HG02759 (cell line): ENCODE measurements around the gene KCNJ6.

Source experiments
- ATAC-seq: cut with Tn5 transposase; IDR thresholded peaks from one replicate; pipeline ENCODE4 v1.9.1; 2021; ENCODE audit warnings: mild to moderate bottlenecking, moderate library complexity; ENCODE audit not compliant: unreplicated experiment

KCNJ6 gene

DNA sequence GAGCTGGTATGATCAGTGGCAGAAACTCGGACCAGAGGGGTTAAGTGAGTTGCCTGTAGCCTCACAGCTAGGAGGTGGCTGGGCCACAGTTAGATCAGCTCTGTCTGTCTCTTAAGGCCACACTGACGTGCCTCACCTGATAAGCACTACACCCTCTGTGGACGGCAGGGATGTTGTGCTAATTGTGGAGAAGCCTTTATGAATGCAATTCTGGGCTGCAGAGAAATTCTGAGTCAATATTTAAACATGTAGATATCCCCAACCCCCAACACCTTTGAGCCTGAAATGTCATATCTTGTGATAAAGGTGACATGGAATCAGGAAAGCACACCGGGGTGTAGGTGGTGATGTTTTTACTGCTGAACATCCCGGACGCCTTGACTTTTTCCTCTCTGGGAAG is 88.3 kb downstream of the KCNJ6 start:
- ATAC-seq = no peak

DNA sequence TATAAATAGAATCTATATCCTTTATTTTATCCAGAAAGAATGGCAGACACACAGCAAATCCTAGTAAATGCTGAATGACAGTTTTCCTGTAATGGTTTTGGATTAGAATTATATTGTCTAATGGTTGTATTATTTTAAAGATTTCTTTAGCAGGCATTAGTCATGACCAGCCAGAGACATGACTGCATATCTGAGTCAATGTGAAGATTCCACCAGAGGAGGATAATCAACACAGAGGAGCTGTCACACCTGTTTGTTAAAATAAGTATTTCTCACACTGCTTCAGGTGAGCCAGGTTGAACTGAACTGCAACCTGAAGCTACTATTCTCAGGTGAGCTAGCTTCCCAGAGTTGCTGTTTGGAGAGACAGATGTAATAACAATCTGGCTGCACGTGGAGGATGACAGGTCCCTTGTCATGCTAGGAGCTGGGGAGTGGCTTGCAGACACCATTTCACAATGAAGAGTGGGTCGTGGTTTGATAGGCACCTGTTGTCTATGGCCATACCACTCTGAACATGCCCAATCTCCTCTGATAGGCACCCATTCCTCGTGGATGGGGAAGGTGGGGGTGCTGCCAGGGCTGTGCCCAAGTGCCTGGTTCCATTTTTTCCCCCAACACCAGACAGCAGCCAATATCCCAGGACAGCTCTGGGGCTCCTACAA is 94.3 kb downstream of the KCNJ6 start:
- no peak for ATAC-seq

DNA sequence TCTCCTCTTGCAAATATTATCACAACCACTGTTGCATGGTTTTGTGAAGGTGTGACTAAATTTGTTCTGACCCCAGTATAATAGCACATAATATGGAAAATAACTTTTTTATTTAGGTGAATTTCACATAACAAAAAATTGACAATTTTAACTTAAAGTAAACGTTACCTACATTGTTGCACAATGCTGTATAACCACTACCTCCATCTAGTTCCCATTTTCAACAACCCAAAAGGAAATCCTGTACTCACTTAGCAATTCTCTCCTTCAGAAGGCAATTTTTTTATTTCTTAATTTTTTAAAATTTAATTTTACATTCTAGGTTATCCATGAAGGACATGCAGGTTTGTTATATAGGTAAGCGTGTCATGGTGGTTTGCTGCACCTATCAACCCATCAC is 95.2 kb downstream of the KCNJ6 start:
- ATAC-seq = no peak

GRCh38 chr21:37819372-37819771 is 96.9 kb downstream of the KCNJ6 start:
- no peak for ATAC-seq

GRCh38 chr21:37817242-37817641 is 99.0 kb downstream of the KCNJ6 start:
- no peak for ATAC-seq

GRCh38 chr21:37815893-37816292 is 100.4 kb downstream of the KCNJ6 start:
- ATAC-seq = no peak

GRCh38 chr21:37811711-37812110 is 104.5 kb downstream of the KCNJ6 start:
- no peak for ATAC-seq

GRCh38 chr21:37808261-37808660 is 108.0 kb downstream of the KCNJ6 start:
- no peak for ATAC-seq

DNA sequence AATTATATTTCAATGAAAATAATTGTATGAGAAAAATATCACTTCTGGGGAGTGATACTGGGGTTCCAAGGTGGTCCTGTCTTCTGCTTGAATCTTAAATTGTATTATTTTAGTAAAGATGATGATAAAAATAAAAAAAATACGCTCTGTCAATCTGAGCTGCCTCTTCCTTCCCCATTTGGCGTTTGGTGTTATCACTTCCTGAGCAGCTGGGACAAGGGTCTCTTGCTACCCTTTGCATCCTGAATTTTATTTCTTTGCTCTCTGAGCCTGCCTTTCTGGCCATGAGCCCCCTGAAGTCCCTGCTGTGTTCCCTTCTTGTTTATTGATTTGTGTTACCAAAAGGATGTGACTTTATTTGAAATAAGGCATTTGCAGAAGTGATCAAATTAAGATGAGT is 111.0 kb downstream of the KCNJ6 start:
- ATAC-seq = no peak

DNA sequence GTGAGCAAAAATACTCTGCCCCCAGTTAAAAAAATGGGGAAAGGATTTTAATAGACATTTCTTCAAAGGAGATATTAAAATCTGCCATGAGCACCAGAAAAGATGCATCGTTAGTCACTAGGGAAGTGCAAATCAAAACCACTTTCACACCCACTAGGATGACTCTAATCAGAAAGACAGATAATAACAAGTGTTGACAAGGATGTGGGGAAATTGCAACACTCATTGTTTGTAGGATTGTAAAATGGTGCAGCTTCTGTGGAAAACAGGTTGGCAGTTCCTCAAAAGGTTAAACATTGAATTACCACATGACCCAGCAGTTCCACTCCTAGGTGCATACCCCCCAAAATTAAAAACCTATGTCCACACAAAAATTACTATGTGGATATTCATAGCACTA is 112.3 kb downstream of the KCNJ6 start:
- ATAC-seq = no peak

DNA sequence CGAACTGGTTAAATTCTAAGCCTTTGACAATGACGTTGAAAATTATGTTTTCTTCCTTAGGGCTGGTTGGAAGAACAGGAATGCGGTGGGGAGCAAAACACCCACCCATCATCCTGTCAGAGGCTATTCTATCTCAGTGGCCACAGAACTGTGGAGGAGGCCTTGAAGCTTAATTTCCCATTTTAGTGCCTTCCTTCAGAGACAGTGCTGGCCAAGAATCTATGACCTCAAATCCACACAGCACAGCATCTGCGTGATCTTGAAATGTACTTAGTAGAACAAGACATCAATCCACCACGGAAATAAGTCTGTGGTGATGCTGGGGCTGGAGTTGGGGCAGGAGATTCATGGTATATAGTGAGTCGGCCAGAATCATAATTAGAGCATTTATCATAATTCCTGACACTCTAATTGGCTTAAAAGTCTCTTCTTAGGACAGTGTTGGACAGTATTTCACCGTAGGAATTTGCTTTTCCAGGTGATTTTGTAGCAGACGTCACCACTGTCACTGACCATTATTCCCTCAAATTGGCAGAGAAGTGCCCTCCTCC is 113.1 kb downstream of the KCNJ6 start:
- no peak for ATAC-seq

DNA sequence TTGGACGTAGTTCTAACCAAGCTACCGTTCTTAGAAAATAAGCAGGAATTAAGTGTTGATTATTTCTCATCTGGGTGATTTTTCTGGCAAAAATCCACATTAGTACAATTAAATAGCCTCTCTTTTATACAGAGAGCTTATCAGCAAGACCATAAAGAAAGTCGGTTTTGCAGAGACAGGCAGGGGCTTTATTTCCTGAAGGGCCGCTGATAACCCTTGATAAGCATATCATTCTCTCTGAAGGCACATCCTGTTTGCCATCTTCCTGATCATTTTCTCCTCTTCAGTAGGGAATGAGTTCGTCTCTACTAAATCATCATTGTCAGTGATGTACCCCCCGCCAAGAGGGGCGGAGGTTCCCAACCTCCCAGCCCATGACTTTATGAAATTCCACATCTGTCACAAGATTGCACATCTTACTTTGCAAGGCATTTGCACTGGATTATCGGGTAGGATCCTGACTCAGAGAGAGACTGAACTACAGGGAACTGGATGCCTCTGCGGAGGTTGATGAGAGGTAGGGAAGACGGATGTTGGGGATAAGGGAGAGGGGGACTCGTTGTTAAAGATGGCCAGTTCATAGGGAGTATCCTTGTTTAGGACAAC is 115.7 kb downstream of the KCNJ6 start:
- no peak for ATAC-seq

- no peak for ATAC-seq
Observed at GRCh38 chr21:37800057-37800455, 116.2 kb downstream of the KCNJ6 start.

- no peak for ATAC-seq
Observed at GRCh38 chr21:37799211-37800056, 116.8 kb downstream of the KCNJ6 start.

DNA sequence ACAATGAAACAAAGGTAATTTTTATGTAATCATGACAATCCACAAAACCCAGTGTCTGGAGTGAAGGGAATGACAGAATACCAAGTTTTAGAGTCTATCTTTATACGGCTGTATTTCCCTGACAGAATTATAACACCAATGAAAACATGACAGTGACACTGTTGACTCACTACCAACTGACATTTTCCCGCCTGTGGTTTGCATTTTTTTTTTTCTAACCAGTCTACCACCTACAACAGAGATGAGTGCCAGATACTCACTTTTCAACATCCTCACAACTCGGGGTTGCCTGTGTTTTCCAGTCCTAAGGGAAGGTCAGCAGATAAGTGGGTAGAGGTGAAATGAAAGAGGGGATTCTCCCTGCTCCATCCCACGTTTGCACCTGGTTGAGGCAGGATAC is 118.9 kb downstream of the KCNJ6 start:
- ATAC-seq = no peak

DNA sequence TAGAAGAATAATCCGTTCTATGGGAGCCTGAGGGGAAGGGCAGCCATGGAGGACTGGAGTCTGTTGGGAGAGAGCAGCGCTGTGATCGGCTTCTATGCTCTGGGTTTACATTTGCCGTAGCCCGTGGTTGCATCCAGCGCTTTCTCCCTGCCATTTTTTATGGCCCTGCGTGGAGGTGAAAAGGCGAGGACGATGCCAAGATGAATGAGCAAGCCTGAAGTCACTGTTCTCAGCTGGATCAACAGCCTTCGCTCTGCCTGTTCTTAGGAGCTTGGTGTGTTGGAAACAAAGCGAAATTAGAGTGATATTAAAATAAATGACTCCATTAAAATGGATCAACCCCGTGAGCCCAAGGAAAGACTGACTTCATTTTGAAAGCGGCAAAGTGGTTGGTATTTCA is 120.2 kb downstream of the KCNJ6 start:
- ATAC-seq = no peak

DNA sequence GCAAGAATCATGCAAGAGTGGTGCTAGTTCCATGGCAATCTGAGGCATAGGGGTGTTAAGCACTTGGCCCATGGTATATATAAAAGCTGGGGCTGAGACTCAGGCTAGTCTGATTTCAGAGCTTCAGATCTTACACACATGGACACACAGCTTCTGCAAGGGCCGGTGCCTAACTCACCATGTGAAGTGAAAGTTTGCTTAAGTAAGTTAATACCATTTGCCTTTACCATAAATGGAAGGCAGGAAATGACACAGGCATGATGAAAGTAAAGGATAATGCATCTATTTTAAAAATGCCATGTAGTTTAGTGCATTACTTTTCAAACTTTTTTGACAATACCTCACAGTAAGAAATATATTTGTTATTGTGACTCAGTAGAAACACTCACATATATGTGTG is 122.6 kb downstream of the KCNJ6 start:
- ATAC-seq = no peak

DNA sequence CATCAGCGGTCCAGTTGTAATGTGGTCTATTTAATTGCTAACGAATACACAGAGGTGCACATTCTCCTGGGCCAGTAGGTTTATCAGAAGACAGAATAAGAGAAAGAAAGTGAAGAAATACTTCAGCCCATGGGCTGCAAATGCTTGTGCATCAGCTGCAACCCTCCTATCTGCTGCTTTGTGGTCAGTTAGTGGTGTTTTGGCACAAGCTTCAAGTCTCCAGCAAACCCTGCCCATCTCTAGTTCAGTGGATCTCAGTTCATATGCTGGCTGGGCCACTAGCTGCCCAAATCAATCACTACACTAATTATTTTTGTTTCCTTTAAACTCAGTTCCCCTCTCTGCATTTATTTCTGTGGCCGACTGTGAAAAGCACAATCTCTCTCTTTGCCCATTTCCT is 124.2 kb downstream of the KCNJ6 start:
- no peak for ATAC-seq

DNA sequence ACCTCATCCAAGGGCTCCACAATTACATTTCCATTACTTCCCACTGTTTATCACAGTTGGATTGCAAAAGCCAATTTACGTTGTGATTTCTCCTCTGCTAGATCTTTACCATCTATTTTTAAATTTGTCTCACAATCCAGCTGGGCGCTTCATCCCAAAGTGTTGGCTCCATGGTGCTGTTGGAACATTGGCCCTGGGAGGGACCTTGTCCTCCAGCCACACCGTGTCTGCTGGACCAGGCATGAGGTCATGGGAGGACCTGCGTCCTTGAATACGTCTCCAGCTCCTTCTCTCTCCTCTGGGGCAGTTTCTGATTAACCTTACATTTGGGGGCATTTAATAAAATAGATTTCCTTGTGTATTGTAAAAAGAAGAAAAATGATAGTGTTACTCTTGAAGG is 125.4 kb downstream of the KCNJ6 start:
- no peak for ATAC-seq

- ATAC-seq = no peak
Observed at GRCh38 chr21:37788503-37788902, 127.8 kb downstream of the KCNJ6 start.

- ATAC-seq = no peak
Observed at GRCh38 chr21:37787456-37787855, 128.8 kb downstream of the KCNJ6 start.
